GM21447 (cell line): Measurements from ENCODE around the gene LTA.

Source experiments
- ATAC-seq: cut with Tn5 transposase; IDR thresholded peaks from one replicate; pipeline ENCODE4 v1.9.1; 2021; ENCODE audit not compliant: unreplicated experiment

Gene LTA

DNA sequence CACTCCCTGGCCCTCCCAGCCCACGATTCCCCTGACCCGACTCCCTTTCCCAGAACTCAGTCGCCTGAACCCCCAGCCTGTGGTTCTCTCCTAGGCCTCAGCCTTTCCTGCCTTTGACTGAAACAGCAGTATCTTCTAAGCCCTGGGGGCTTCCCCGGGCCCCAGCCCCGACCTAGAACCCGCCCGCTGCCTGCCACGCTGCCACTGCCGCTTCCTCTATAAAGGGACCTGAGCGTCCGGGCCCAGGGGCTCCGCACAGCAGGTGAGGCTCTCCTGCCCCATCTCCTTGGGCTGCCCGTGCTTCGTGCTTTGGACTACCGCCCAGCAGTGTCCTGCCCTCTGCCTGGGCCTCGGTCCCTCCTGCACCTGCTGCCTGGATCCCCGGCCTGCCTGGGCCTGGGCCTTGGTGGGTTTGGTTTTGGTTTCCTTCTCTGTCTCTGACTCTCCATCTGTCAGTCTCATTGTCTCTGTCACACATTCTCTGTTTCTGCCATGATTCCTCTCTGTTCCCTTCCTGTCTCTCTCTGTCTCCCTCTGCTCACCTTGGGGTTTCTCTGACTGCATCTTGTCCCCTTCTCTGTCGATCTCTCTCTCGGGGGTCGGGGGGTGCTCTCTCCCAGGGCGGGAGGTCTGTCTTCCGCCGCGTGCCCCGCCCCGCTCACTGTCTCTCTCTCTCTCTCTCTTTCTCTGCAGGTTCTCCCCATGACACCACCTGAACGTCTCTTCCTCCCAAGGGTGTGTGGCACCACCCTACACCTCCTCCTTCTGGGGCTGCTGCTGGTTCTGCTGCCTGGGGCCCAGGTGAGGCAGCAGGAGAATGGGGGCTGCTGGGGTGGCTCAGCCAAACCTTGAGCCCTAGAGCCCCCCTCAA is at the start of gene LTA:
Gene LTA, plus strand, starts transcription at position 249 of the 871 bp plus-strand sequence. Its CDS starts 454 bp downstream, at position 703.
- peak; percentile 44 for ATAC-seq

DNA sequence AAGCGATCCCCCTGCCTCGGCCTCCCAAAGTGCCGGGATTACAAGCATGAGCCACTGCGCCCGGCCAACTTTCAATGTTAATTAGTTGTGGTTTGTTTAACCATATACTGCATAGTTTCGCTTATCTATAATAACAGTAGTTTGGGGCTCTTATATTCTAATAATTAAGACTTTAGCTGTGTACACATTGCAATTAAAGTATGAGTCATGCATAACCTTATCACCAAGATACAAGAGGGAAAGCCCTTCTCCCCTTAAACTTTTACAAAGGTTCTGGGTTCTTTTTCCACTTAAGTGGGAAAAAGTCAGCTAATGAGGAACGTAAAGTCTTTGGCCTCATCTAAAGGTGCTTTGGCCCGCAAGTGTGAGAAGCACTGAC is 46.5 kb upstream of the LTA start:
- ATAC-seq, result no peak

GRCh38 chr6:31525932-31526591 is 46.0 kb upstream of the LTA start:
- no peak for ATAC-seq

GRCh38 chr6:31528307-31528777 is 43.7 kb upstream of the LTA start:
- ATAC-seq, result no peak

- no peak for ATAC-seq
Measured at GRCh38 chr6:31528821-31529328, 43.2 kb upstream of the LTA start, which contains the start of gene MCCD1. TSS of gene MCCD1 (plus strand) at chr6:31528962. CDS start at chr6:31529015, 53 bp downstream.

- ATAC-seq, result no peak
Measured at GRCh38 chr6:31529329-31530150, 42.5 kb upstream of the LTA start.

GRCh38 chr6:31530659-31531058 is 41.4 kb upstream of the LTA start:
- ATAC-seq, result no peak

GRCh38 chr6:31531162-31531561 is 40.9 kb upstream of the LTA start:
- ATAC-seq, result no peak

- ATAC-seq, result no peak
Measured at GRCh38 chr6:31531771-31532643, 40.1 kb upstream of the LTA start.

- ATAC-seq, result no peak
Measured at GRCh38 chr6:31532644-31533454, 39.2 kb upstream of the LTA start.

DNA sequence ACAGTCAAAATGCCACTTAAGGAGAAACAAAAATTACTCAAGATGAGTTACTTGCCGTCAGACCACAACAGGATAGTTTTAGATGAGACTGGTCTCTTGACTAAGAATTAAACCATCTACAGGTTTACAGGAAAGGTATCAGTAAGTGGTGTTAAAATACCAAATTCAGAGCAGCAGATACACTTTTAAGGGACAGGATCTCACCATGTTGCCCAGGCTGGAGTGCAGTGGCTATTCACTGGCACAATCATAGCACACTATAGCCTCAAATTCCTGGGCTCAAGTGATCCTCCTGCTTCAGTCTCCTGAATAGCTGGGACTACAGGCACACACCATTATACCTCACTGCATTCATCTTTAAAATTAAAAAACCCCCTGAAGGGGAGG is 38.6 kb upstream of the LTA start:
- ATAC-seq, result no peak

DNA sequence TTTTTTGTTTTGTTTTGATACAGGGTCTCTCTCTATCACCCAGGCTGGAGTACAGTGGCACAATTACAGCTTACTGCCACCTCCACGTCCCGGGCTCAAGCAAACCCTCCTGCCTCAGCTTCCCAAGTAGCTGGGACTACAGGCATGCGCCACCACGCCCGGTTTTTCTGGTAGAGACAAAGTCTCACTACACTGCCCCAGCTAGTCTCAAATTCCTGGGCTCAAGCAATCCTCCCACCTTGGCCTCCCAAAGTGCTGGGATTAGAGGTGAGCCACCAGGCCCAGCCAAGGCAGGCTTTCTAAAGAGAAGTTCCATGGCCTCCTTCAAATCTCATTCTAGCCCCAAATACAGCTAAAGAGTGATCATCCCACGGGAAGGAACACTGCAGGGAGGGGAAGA is 38.1 kb upstream of the LTA start:
- no peak for ATAC-seq

- ATAC-seq, result no peak
Measured at GRCh38 chr6:31534521-31535040, 37.5 kb upstream of the LTA start.

GRCh38 chr6:31535538-31536324 is 36.4 kb upstream of the LTA start:
- ATAC-seq, result no peak

DNA sequence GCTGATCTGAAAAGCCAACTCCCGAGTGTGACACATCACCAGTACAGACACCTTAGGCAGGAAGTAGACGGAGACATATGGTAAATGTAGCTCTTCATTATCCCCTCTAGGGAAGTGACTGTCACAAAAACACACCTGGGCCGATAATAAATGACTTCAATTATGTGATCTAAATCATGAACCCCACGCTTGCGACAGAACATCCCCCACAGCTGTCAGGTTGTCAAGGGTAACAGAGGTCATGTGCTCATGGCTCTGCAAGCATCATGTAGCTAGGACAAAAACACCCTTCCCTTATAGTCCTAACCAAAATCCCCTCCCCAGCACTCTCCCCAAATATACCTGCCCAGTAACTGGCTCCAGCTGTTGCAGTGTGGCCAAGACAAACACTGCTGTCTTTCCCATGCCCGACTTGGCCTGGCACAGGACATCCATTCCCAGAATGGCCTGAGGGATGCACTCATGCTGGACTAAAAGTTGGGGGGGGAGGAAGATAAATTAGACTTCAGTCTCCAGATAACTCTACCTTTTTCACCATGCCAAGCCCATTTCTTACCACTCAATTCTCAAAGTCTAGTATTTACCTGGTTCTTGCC is 33.2 kb upstream of the LTA start:
- no peak for ATAC-seq

DNA sequence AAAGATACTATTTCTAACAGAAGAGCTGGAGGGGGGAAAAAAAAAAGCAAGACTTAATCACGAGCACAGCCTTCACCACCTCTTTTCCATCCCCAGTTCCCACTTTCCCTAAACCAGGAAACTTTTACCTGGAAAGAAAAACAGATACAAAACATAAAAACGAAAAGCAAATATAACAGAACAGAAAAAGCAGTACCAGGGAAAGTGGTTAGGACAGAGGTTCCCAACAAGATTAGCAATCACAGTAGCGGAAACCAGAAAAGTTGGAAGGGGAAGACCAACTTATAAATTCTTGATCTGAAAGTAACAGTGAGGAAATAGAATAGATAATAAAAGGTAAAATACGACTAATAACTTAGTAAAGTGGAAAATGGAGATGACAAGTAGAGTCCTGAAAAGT is 31.4 kb upstream of the LTA start:
- no peak for ATAC-seq

DNA sequence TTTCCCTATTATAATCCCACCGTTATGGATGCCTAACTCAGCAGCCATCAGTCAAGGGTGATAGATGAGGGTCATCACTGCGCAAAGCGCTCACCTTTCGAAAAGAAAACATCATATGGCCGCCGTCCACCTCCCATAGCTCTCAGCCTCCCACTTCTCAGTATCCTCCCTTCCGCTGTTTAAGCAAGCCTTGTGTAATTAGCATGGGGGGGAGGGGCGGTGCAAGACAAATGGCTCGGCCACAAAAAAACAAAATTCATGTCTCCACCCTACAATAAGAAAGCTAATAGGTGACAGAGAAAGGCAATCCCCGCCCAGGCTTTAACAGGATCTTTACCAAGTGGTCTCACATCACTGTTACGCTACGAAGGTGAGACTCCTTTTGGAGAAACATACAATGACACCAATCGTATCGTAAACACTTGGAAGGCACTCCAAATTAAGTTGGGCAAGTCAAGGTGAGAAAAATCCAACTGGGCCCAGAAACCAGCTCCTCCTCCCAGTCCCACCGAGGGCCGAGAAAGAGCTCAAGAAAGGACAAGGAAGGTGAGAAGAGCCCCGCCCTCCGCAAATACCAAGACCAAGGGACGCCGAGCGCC is 30.9 kb upstream of the LTA start:
- ATAC-seq, result no peak
